HL-60 (cell line): ENCODE results near the gene FRAS1.

ENCODE experiments used
- DNase-seq, 2 experiments: peaks; one replicate each; pipeline ENCODE4 v3.0.0-alpha.2; 2010 to 2020; ENCODE audit warnings: low read depth in 1 of 2, low spot score in 1 of 2
- H3K27ac ChIP-seq: fragments of 250-450 bp; sonication (Bioruptor Pico); replicated peaks from 2 replicates; pipeline ENCODE4 v1.5.1; 2020; ENCODE audit warnings: mild to moderate bottlenecking, moderate library complexity
- H3K27me3 ChIP-seq: fragments of 250-450 bp; sonication (Bioruptor Pico); 2 replicates; pipeline ENCODE4 v1.5.1; 2021; ENCODE audit warnings: mild to moderate bottlenecking, moderate library complexity; ENCODE audit not compliant: insufficient read depth, poor library complexity, severe bottlenecking
- H3K4me3 ChIP-seq: replicated peaks from 2 replicates; pipeline ENCODE4 v1.5.1; 2011; ENCODE audit warnings: mild to moderate bottlenecking, control low read depth, low read length; ENCODE audit not compliant: insufficient read depth
- CTCF ChIP-seq: IDR thresholded peaks from one replicate; pipeline ENCODE4 v1.5.1; 2011; ENCODE audit warnings: low read length, control low read depth, inconsistent platforms; ENCODE audit not compliant: insufficient read depth
- GABPA ChIP-seq: IDR thresholded peaks from 2 replicates; pipeline ENCODE4 v1.6.1; 2012; ENCODE audit warnings: low read depth
- POLR2AphosphoS5 ChIP-seq: IDR thresholded peaks from 2 replicates; pipeline ENCODE4 v1.6.1; 2012; ENCODE audit warnings: low read depth
- REST ChIP-seq: IDR thresholded peaks from 2 replicates; pipeline ENCODE4 v1.6.1; 2012; ENCODE audit warnings: low read depth; ENCODE audit not compliant: insufficient replicate concordance
- SPI1 ChIP-seq: IDR thresholded peaks from 2 replicates; pipeline ENCODE4 v1.6.1; 2012; ENCODE audit warnings: low read depth, mild to moderate bottlenecking, borderline replicate concordance

Gene FRAS1

GRCh38 chr4:78379991-78380729, 323.0 kb downstream of the FRAS1 start:
- Histone ChIP-seq H3K27ac (no peak overlapping the region), H3K27me3 (no peaks in the 10 kb centered on the region), H3K4me3 (no peak overlapping the region)
- TF ChIP-seq GABPA, result no peak
- TF ChIP-seq REST, result no peak
- TF ChIP-seq POLR2AphosphoS5, result no peak
- no peak for TF ChIP-seq CTCF
- no peak for TF ChIP-seq SPI1
- no peak for DNase-seq

DNA sequence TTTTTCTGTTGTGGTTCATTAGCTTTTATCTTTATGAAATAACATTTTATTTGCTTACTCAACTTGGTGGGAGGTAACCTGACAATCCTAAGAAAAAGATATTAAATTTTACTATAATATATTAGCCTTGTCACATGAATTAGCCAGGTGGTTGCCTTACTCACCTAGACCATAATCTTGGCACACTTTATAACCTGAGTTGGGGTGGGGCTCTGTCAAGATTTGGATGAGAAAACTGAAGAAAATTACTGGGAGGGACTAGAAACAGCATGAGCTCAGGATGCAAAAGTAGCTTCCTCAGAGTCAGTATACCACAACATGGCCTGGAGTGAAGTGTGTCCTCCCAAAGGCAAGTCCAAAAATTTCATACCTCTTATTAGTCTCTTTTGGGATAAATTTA, 329.6 kb downstream of the FRAS1 start:
- no peak for DNase-seq
- Histone ChIP-seq H3K27me3 (no peaks in the 10 kb centered on the region), H3K27ac (no peak overlapping the region), H3K4me3 (no peak overlapping the region)
- TF ChIP-seq REST (no peak), CTCF (no peak), POLR2AphosphoS5 (no peak), SPI1 (no peak), GABPA (no peak)

DNA sequence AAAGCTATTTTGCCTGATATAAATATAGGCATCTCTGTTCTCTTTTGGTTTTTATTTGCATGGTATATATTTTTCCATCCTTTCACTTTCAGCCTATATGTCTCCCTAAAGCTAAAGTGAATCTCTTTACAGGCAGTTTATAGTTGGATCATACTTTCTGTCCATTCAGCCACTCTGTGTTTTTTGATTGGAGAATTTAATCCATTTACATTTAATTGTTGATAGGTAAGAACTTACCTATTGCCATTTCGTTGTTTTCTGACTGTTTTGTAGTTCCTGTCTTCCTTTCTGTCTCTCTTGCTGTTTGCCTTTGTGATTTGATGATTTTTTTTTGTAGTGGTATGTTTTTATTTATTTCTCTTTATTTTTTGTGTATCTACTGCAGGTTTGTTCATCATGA, 338.5 kb downstream of the FRAS1 start:
- Histone ChIP-seq H3K27me3 (no peaks in the 10 kb centered on the region), H3K4me3 (no peak overlapping the region), H3K27ac (no peak overlapping the region)
- TF ChIP-seq POLR2AphosphoS5 (no peak), SPI1 (no peak), CTCF (no peak), GABPA (no peak), REST (no peak)
- no peak for DNase-seq
